22Rv1 (cell line): ENCODE results near the gene ZFR2.

Source experiments
- ZFX ChIP-seq: fragments of 450-650 bp; IDR thresholded peaks from 2 replicates; pipeline ENCODE4 v1.6.1; 2017; ENCODE audit warnings: antibody characterized with exemption, borderline replicate concordance
- TF ChIP-seq, protein P1 (sequence below): fragments of 450-650 bp; IDR thresholded peaks from 2 replicates; pipeline ENCODE4 v1.5.1; 2017; ENCODE audit warnings: mild to moderate bottlenecking

DNA sequence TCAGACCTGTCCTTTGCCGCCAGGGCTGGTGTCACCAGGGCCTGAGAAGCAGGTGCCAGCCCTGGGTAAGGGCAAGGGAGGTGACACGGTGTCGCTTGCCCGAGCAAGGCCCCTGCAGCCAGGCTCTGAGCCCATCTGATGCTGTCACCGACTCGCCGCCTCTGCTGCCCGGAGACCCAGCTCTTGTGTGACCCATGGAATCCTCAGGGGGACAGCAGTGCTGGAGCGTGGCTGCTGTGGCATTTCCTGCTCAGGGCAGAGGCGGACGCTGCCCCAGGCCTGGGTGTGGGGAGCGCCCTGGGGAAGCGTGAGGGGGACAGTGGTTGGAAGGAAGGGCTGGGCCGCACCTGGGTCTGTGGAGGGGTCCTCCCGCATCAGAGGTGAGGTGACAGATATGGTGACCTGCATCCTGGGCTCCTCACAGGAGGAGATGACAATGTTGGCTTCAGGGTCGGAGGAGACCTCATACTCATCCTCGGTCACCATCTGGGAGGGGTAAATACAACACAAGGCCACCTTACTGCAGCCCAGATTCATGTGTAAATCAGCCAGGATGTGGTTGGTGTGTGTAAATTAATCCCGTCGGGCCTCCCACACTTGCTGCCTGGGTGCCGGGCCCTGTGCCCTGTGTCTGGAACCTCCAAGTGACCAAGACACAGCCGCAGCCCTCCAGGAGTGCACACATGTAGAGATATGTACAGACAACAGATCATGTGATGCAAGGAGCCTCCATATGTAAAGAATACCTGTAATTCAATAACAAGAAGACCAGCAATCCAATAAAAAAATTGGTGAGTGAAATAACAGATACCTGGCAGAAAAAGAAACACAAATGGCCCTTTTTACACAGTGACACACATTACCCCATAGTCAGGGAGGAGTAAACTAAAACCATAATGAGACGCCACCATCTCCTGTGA lies 55.1 kb downstream of the ZFR2 start:
- TF ChIP-seq, protein P1, sequence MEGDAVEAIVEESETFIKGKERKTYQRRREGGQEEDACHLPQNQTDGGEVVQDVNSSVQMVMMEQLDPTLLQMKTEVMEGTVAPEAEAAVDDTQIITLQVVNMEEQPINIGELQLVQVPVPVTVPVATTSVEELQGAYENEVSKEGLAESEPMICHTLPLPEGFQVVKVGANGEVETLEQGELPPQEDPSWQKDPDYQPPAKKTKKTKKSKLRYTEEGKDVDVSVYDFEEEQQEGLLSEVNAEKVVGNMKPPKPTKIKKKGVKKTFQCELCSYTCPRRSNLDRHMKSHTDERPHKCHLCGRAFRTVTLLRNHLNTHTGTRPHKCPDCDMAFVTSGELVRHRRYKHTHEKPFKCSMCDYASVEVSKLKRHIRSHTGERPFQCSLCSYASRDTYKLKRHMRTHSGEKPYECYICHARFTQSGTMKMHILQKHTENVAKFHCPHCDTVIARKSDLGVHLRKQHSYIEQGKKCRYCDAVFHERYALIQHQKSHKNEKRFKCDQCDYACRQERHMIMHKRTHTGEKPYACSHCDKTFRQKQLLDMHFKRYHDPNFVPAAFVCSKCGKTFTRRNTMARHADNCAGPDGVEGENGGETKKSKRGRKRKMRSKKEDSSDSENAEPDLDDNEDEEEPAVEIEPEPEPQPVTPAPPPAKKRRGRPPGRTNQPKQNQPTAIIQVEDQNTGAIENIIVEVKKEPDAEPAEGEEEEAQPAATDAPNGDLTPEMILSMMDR, result no peak
- no peak for TF ChIP-seq ZFX
